GM12878 (cell line): ENCODE data around the gene YWHAG. TPM values are rescaled to one million over a fixed set of nuclear protein-coding genes. Genes with fewer than 3 reads are reported as not detected.

Experiments
- ATAC-seq: fragments of 200-7000 bp; cut with Tn5 transposase; 3 replicates; pipeline ENCODE4 v1.9.1; 2020; ENCODE audit warnings: mild to moderate bottlenecking, moderate library complexity
- BruUV-seq: library from RNA; stranded (reverse); fragments of 400-500 nt; replicated peaks from 2 replicates; lab custom pipeline; 2021; lab: Mats Ljungman, UMichigan
- CTCF ChIA-PET: fragments of 300-600 bp; sonication (Branson Sonifier 250); formaldehyde crosslinking; extraction: SDS; loops from one replicate; lab custom pipeline; 2021; ENCODE audit warnings: inconsistent platforms; lab: Yijun Ruan, JAX
- POLR2A ChIA-PET: fragments of 350-600 bp; formaldehyde crosslinking; extraction: SDS; loops from one replicate; lab custom pipeline; 2021; ENCODE audit warnings: inconsistent platforms; lab: Charles Lee
- RAD21 ChIA-PET: fragments of 300-600 bp; sonication (Branson Sonifier 250); formaldehyde crosslinking; loops from one replicate; lab custom pipeline; 2023; ENCODE audit warnings: antibody characterized with exemption; ENCODE audit not compliant: unreplicated experiment; lab: Charles Lee
- SMC1A ChIA-PET: fragments of 300-600 bp; sonication (Branson Sonifier 250); formaldehyde crosslinking; loops from one replicate; lab custom pipeline; 2023; ENCODE audit not compliant: unreplicated experiment, uncharacterized antibody; lab: Charles Lee
- DNase-seq: peaks from one replicate; pipeline ENCODE4 v3.0.0-alpha.2; 2011; ENCODE audit warnings: low read depth, low spot score
- FAIRE-seq: peaks from 3 replicates; lab custom pipeline; 2011; peaks lifted over from hg19 to GRCh38; lab: Jason Lieb, UNC
- H2AFZ ChIP-seq: 2 replicates; pipeline ENCODE4 v1.6.0; 2011; ENCODE audit warnings: low read depth, low read length, control low read depth; ENCODE audit not compliant: control insufficient read depth
- H3K27ac ChIP-seq: 2 replicates; pipeline ENCODE4 v1.5.1; 2011; ENCODE audit warnings: control low read depth; ENCODE audit not compliant: control insufficient read depth, insufficient read depth
- H3K27me3 ChIP-seq, 2 experiments: replicated peaks in 1 of 2; 2 replicates each; pipeline versions ENCODE4 v1.6.0 to v1.6.1; 2011; ENCODE audit warnings: low read length in 1 of 2; ENCODE audit not compliant: control insufficient read depth in 2 of 2, insufficient read depth in 2 of 2
- H3K36me3 ChIP-seq, 2 experiments: 2 replicates each; pipeline ENCODE4 v1.5.1; 2011; ENCODE audit warnings: low read length in 1 of 2; ENCODE audit not compliant: control insufficient read depth in 2 of 2, insufficient read depth in 2 of 2
- H3K4me1 ChIP-seq: 2 replicates; pipeline ENCODE4 v1.6.1; 2011; ENCODE audit warnings: mild to moderate bottlenecking, low read length, moderate library complexity, mixed read lengths; ENCODE audit not compliant: control insufficient read depth, insufficient read depth
- H3K4me2 ChIP-seq: 2 replicates; pipeline ENCODE4 v1.6.0; 2011; ENCODE audit warnings: control low read depth; ENCODE audit not compliant: control insufficient read depth, insufficient read depth
- H3K4me3 ChIP-seq: fragments of 200-600 bp; sonication (generic); 2 replicates; pipeline ENCODE4 v1.5.1; 2016
- H3K79me2 ChIP-seq: 2 replicates; pipeline ENCODE4 v1.6.0; 2011; ENCODE audit warnings: low read length; ENCODE audit not compliant: control insufficient read depth, insufficient read depth
- H3K9ac ChIP-seq: 2 replicates; pipeline ENCODE4 v1.8.0; 2011; ENCODE audit warnings: low read length, control low read depth, mixed read lengths; ENCODE audit not compliant: control insufficient read depth, insufficient read depth
- H3K9me3 ChIP-seq: replicated peaks from 3 replicates; pipeline ENCODE4 v1.5.1; 2011; ENCODE audit warnings: mild to moderate bottlenecking, low read length; ENCODE audit not compliant: control insufficient read depth, insufficient read depth
- H4K20me1 ChIP-seq: 2 replicates; pipeline ENCODE4 v1.6.0; 2011; ENCODE audit not compliant: control insufficient read depth, insufficient read depth
- CEBPB ChIP-seq, 2 experiments: fragments of 150-350 bp in 1 of 2; IDR thresholded peaks; 2 replicates each; pipeline ENCODE4 v1.6.1; 2012 to 2014; ENCODE audit warnings: low read depth in 2 of 2, low read length in 2 of 2, borderline replicate concordance in 1 of 2, inconsistent platforms in 1 of 2
- CREB1 ChIP-seq: IDR thresholded peaks from 2 replicates; pipeline ENCODE4 v1.6.1; 2012; ENCODE audit warnings: low read depth, mild to moderate bottlenecking, inconsistent platforms
- IKZF1 ChIP-seq: fragments of 450-650 bp; conservative IDR thresholded peaks from 2 replicates; pipeline ENCODE4 v1.6.1; 2017; ENCODE audit warnings: antibody characterized with exemption, mild to moderate bottlenecking
- LARP7 ChIP-seq: fragments of 450-650 bp; IDR thresholded peaks from 2 replicates; pipeline ENCODE4 v1.6.1; 2017; ENCODE audit warnings: mild to moderate bottlenecking
- NR2C2 ChIP-seq: IDR thresholded peaks from 2 replicates; pipeline ENCODE4 v1.6.1; 2011; ENCODE audit warnings: borderline replicate concordance, low read depth; ENCODE audit not compliant: control insufficient read depth, insufficient read length
- PBX3 ChIP-seq: IDR thresholded peaks from 2 replicates; pipeline ENCODE4 v1.6.1; 2011; ENCODE audit warnings: mild to moderate bottlenecking, low read depth, low read length, moderate library complexity; ENCODE audit not compliant: insufficient replicate concordance
- SREBF2 ChIP-seq: IDR thresholded peaks from 2 replicates; pipeline ENCODE4 v1.6.1; 2012; ENCODE audit warnings: mild to moderate bottlenecking, low read length
- ZZZ3 ChIP-seq: IDR thresholded peaks from 2 replicates; pipeline ENCODE4 v1.6.1; 2011; ENCODE audit warnings: low read depth; ENCODE audit not compliant: control insufficient read depth, insufficient read length
- WGBS: methylation state at CpG from one replicate; pipeline ENCODE4 v1.1.6; 2016; ENCODE audit warnings: low lambda C conversion rate; ENCODE audit not compliant: insufficient replicate concordance, insufficient coverage; ENCODE audit errors: missing lambda C conversion rate; 5-methylcytosine and 5-hydroxymethylcytosine counted together
- in situ Hi-C: fragments of 300-500 bp; cut with MboI; formaldehyde crosslinking; loops from 9 replicates; pipeline ENCODE4 v1.14.3; 2018; ENCODE audit warnings: mixed read lengths
- intact Hi-C: fragments of 100-400 bp; cut with micrococcal nuclease; formaldehyde crosslinking; loops from one replicate; pipeline ENCODE4 v1.14.2; 2022; ENCODE audit not compliant: unreplicated experiment
- polyA plus RNA-seq, 11 experiments: library from polyadenylated mRNA; depleted of rRNA in 4 of 11; unstranded in 6 of 11; stranded (reverse) in 5 of 11; fragments of >200 nt; fragmentation: Nextera tagmentation in 4 of 11; fragmentation: Illumina TruSeq in 1 of 11; extraction: Ambion mirVana in 4 of 11; extraction: Trizol in 1 of 11; gene quantifications; 1 replicate in 1 of 11; 2 replicates in 10 of 11; pipeline versions ENCODE4 v1.2.1 to v1.2.3, GENCODE V29; 2011 to 2016; ENCODE audit warnings: inconsistent platforms in 2 of 11, missing spikeins in 2 of 11, low read depth in 1 of 11
- total RNA-seq, 4 experiments: library from RNA; depleted of rRNA in 3 of 4; stranded (reverse); fragments of >200 nt in 3 of 4; fragmentation: Illumina TruSeq in 1 of 4; extraction: Trizol in 1 of 4; gene quantifications; 2 replicates each; pipeline versions ENCODE4 v1.2.1 to v1.2.3, GENCODE V29; 2013 to 2021

YWHAG gene
- total and polyA plus RNA-seq, 10 of the 15 experiments (the other 5 are each of a cell fraction or from before 2014, with no cell fraction given): 20.2 to 157 (median 41.3) TPM

- no TSS peak for BruUV-seq
- no peak overlapping the region for H3K9ac ChIP-seq
- no peaks in the 10 kb centered on the region for H3K9me3 ChIP-seq
- H4K20me1 ChIP-seq: peaks cover 9% of the 10 kb centered on the region
- intact Hi-C loops: no loop called here
- DNase-seq: no peak
- peaks cover 15 to 39% of the 10 kb centered on the region in 2 experiments for H3K36me3 ChIP-seq
- in situ Hi-C loops: no loop called here
- ChIA-PET RAD21 (no interaction called here), POLR2A (interaction anchor here (1.3 kb wide), 1 partner anchor 9 kb away, joined by 4 read pairs; no protein-coding TSS in a partner anchor), SMC1A (interaction anchor here (1.5 kb wide), 1 partner anchor 9 kb away, joined by 5 read pairs; no protein-coding TSS in a partner anchor)
- H3K27ac ChIP-seq: no peak overlapping the region
- peaks cover 23% of the 10 kb centered on the region for H3K79me2 ChIP-seq
- ATAC-seq: no peak
- no peak overlapping the region for H3K4me3 ChIP-seq
- TF ChIP-seq CREB1 (no peak), ZZZ3 (no peak), NR2C2 (no peak), CEBPB (IDR thresholded peaks at IDR 0.05; ENCODE audit: borderline replicate concordance in 1 of 2, low read depth in 2 of 2, low read length in 2 of 2) (no peak), LARP7 (no peak), IKZF1 (no peak), PBX3 (no peak), SREBF2 (no peak)
- TF ChIP-seq, all 136 proteins: peak for 0
- CTCF ChIA-PET: interaction anchor here (1.3 to 1.5 kb wide), 2 partner anchors 9 to 12 kb away, joined by 3 to 4 read pairs; no protein-coding TSS in a partner anchor
- 92% methylated on average over 15 of the region's 15 CpGs for WGBS
- H2AFZ ChIP-seq: no peak overlapping the region
- H3K4me1 ChIP-seq: no peaks in the 10 kb centered on the region
- H3K27me3 ChIP-seq: no peaks in the 10 kb centered on the region
- H3K4me2 ChIP-seq: no peak overlapping the region
- FAIRE-seq: no peak
These were observed 30.4 kb downstream of the YWHAG start for GRCh38 chr7:76328389-76328788.
